GM12873 (cell line): ENCODE results near the gene PPM1G.

Experiments
- CTCF ChIP-seq: IDR thresholded peaks from 2 replicates; pipeline ENCODE4 v1.5.1; 2012; ENCODE audit warnings: low read depth, mild to moderate bottlenecking, moderate library complexity, low read length, control low read depth; ENCODE audit not compliant: insufficient read depth; ENCODE audit errors: missing control alignments

Gene PPM1G

GRCh38 chr2:27354597-27354927 is 54.8 kb downstream of the PPM1G start:
- no peak for TF ChIP-seq CTCF

- no peak for TF ChIP-seq CTCF
These were observed 55.4 kb downstream of the PPM1G start for GRCh38 chr2:27353762-27354596.

GRCh38 chr2:27351802-27352598 is 57.4 kb downstream of the PPM1G start:
- no peak for TF ChIP-seq CTCF

- TF ChIP-seq CTCF = no peak
These were observed 59.2 kb downstream of the PPM1G start for GRCh38 chr2:27350106-27350693.

- no peak for TF ChIP-seq CTCF
These were observed 61.8 kb downstream of the PPM1G start for GRCh38 chr2:27347641-27348040.

- no peak for TF ChIP-seq CTCF
These were observed 73.2 kb downstream of the PPM1G start for GRCh38 chr2:27336173-27336572.

- TF ChIP-seq CTCF = no peak
These were observed 74.1 kb downstream of the PPM1G start for GRCh38 chr2:27335311-27335710.
